GM12891 (cell line): ENCODE results near the gene MMRN1.

Experiments used
- POLR2A ChIP-seq: IDR thresholded peaks from 2 replicates; pipeline ENCODE4 v1.6.1; 2011; ENCODE audit warnings: low read depth, low read length, control low read depth
- POU2F2 ChIP-seq: IDR thresholded peaks from 2 replicates; pipeline ENCODE4 v1.6.1; 2011; ENCODE audit warnings: low read depth, mild to moderate bottlenecking, control low read depth, low read length, moderate library complexity
- TAF1 ChIP-seq: IDR thresholded peaks from 2 replicates; pipeline ENCODE4 v1.6.1; 2011; ENCODE audit warnings: low read depth, low read length, control low read depth

GRCh38 chr4:89878611-89879010, 16.0 kb upstream of the MMRN1 start:
- TF ChIP-seq POU2F2 (no peak), POLR2A (no peak), TAF1 (no peak)
